ENCODE measurements around the gene PDS5B.
"Not testable (repeated sequence)": the region's sequence is repeated elsewhere in the genome, so short reads cannot be mapped to it uniquely, and the experiment has no call there.

PDS5B gene

GRCh38 chr13:32682130-32682529 lies 95.9 kb downstream of the PDS5B start:
- no peak overlapping the region for H3K27ac ChIP-seq (ENCODE audit: low read length)
- H3K9me3 ChIP-seq (ENCODE audit: control insufficient read depth in 2 of 2, low read length in 2 of 2), result no peaks in the 10 kb centered on the region
- H3K4me1 ChIP-seq (ENCODE audit: control insufficient read depth, insufficient read depth, low read length), result no peaks in the 10 kb centered on the region
- H3K36me3 ChIP-seq (ENCODE audit: control insufficient read depth in 2 of 2, insufficient read depth in 2 of 2, low read length in 2 of 2), result peaks cover 0 to 3% of the 10 kb centered on the region in 2 donors
- no peak overlapping the region for H3K4me3 ChIP-seq (ENCODE audit: low read length in 2 of 2)
- H3K9ac ChIP-seq (ENCODE audit: low read length in 2 of 2), result no peak overlapping the region
- H3K27me3 ChIP-seq (ENCODE audit: control insufficient read depth in 1 of 2, insufficient read depth in 2 of 2, low read length in 2 of 2), result no peaks in the 10 kb centered on the region

GRCh38 chr13:32682740-32683139 lies 96.5 kb downstream of the PDS5B start:
- H3K9me3 ChIP-seq (ENCODE audit: control insufficient read depth in 2 of 2, low read length in 2 of 2), result no peaks in the 10 kb centered on the region
- no peak overlapping the region for H3K27ac ChIP-seq (ENCODE audit: low read length)

GRCh38 chr13:32687275-32687674 lies 101.0 kb downstream of the PDS5B start:
- peaks cover 0 to 2% of the 10 kb centered on the region in 2 donors for H3K36me3 ChIP-seq (ENCODE audit: control insufficient read depth in 2 of 2, insufficient read depth in 2 of 2, low read length in 2 of 2)
- no peaks in the 10 kb centered on the region for H3K27me3 ChIP-seq (ENCODE audit: control insufficient read depth in 1 of 2, insufficient read depth in 2 of 2, low read length in 2 of 2)
- H3K27ac ChIP-seq (ENCODE audit: low read length), result no peak overlapping the region
- H3K4me3 ChIP-seq (ENCODE audit: low read length in 2 of 2), result no peak overlapping the region
- no peaks in the 10 kb centered on the region for H3K4me1 ChIP-seq (ENCODE audit: control insufficient read depth, insufficient read depth, low read length)
- no peak overlapping the region for H3K9ac ChIP-seq (ENCODE audit: low read length in 2 of 2)
- no peaks in the 10 kb centered on the region for H3K9me3 ChIP-seq (ENCODE audit: control insufficient read depth in 2 of 2, low read length in 2 of 2)

More at GRCh38 chr13:32682740-32683139, 96.5 kb downstream of the PDS5B start:
- Histone ChIP-seq H3K9ac (ENCODE audit: low read length in 2 of 2) (no peak overlapping the region), H3K36me3 (ENCODE audit: control insufficient read depth in 2 of 2, insufficient read depth in 2 of 2, low read length in 2 of 2) (peaks cover 0 to 3% of the 10 kb centered on the region in 2 donors), H3K27me3 (ENCODE audit: control insufficient read depth in 1 of 2, insufficient read depth in 2 of 2, low read length in 2 of 2) (no peaks in the 10 kb centered on the region), H3K4me3 (ENCODE audit: low read length in 2 of 2) (no peak overlapping the region), H3K4me1 (ENCODE audit: control insufficient read depth, insufficient read depth, low read length) (no peaks in the 10 kb centered on the region)

- Histone ChIP-seq H3K9me3 (ENCODE audit: control insufficient read depth in 2 of 2, low read length in 2 of 2) (no peaks in the 10 kb centered on the region), H3K9ac (ENCODE audit: low read length in 2 of 2) (no peak overlapping the region), H3K4me1 (ENCODE audit: control insufficient read depth, insufficient read depth, low read length) (no peaks in the 10 kb centered on the region), H3K27me3 (ENCODE audit: control insufficient read depth in 1 of 2, insufficient read depth in 2 of 2, low read length in 2 of 2) (no peaks in the 10 kb centered on the region), H3K27ac (ENCODE audit: low read length) (no peak overlapping the region), H3K4me3 (ENCODE audit: low read length in 2 of 2) (no peak overlapping the region), H3K36me3 (ENCODE audit: control insufficient read depth in 2 of 2, insufficient read depth in 2 of 2, low read length in 2 of 2) (peaks cover 0 to 7% of the 10 kb centered on the region in 2 donors)
Observed at GRCh38 chr13:32695602-32696250, 109.5 kb downstream of the PDS5B start.

GRCh38 chr13:32707471-32707870 lies 121.2 kb downstream of the PDS5B start:
- no peak overlapping the region for H3K27ac ChIP-seq (ENCODE audit: low read length)

GRCh38 chr13:32713397-32713796 lies 127.1 kb downstream of the PDS5B start:
- Histone ChIP-seq H3K9ac (ENCODE audit: low read length in 2 of 2) (no peak overlapping the region), H3K4me1 (ENCODE audit: control insufficient read depth, insufficient read depth, low read length) (no peaks in the 10 kb centered on the region), H3K4me3 (ENCODE audit: low read length in 2 of 2) (no peak overlapping the region), H3K9me3 (ENCODE audit: control insufficient read depth in 2 of 2, low read length in 2 of 2) (no peaks in the 10 kb centered on the region), H3K27ac (ENCODE audit: low read length) (no peak overlapping the region), H3K36me3 (ENCODE audit: control insufficient read depth in 2 of 2, insufficient read depth in 2 of 2, low read length in 2 of 2) (peaks cover 5 to 13% of the 10 kb centered on the region in 2 donors), H3K27me3 (ENCODE audit: control insufficient read depth in 1 of 2, insufficient read depth in 2 of 2, low read length in 2 of 2) (no peaks in the 10 kb centered on the region)

More at GRCh38 chr13:32707471-32707870, 121.2 kb downstream of the PDS5B start:
- Histone ChIP-seq H3K9ac (ENCODE audit: low read length in 2 of 2) (no peak overlapping the region), H3K4me3 (ENCODE audit: low read length in 2 of 2) (no peak overlapping the region), H3K9me3 (ENCODE audit: control insufficient read depth in 2 of 2, low read length in 2 of 2) (no peaks in the 10 kb centered on the region), H3K27me3 (ENCODE audit: control insufficient read depth in 1 of 2, insufficient read depth in 2 of 2, low read length in 2 of 2) (no peaks in the 10 kb centered on the region), H3K4me1 (ENCODE audit: control insufficient read depth, insufficient read depth, low read length) (no peaks in the 10 kb centered on the region), H3K36me3 (ENCODE audit: control insufficient read depth in 2 of 2, insufficient read depth in 2 of 2, low read length in 2 of 2) (peaks cover 5 to 17% of the 10 kb centered on the region in 2 donors)

- H3K9me3 ChIP-seq (ENCODE audit: control insufficient read depth in 2 of 2, low read length in 2 of 2); H3K36me3 ChIP-seq (ENCODE audit: control insufficient read depth in 2 of 2, insufficient read depth in 2 of 2, low read length in 2 of 2): not testable (repeated sequence)
Observed at GRCh38 chr13:32716201-32716600, 129.9 kb downstream of the PDS5B start.

GRCh38 chr13:32720026-32720425 lies 133.8 kb downstream of the PDS5B start:
- Histone ChIP-seq H3K27ac (ENCODE audit: low read length) (no peak overlapping the region), H3K36me3 (ENCODE audit: control insufficient read depth in 2 of 2, insufficient read depth in 2 of 2, low read length in 2 of 2) (peaks cover 0 to 3% of the 10 kb centered on the region in 2 donors), H3K9ac (ENCODE audit: low read length in 2 of 2) (no peak overlapping the region), H3K27me3 (ENCODE audit: control insufficient read depth in 1 of 2, insufficient read depth in 2 of 2, low read length in 2 of 2) (no peaks in the 10 kb centered on the region), H3K9me3 (ENCODE audit: control insufficient read depth in 2 of 2, low read length in 2 of 2) (no peaks in the 10 kb centered on the region), H3K4me1 (ENCODE audit: control insufficient read depth, insufficient read depth, low read length) (peaks cover 2% of the 10 kb centered on the region), H3K4me3 (ENCODE audit: low read length in 2 of 2) (no peak overlapping the region)

More at GRCh38 chr13:32716201-32716600, 129.9 kb downstream of the PDS5B start:
- not testable (repeated sequence) for H3K27me3 ChIP-seq (ENCODE audit: control insufficient read depth in 1 of 2, insufficient read depth in 2 of 2, low read length in 2 of 2); H3K27ac ChIP-seq (ENCODE audit: low read length); H3K9ac ChIP-seq (ENCODE audit: low read length in 2 of 2); H3K4me3 ChIP-seq (ENCODE audit: low read length in 2 of 2); H3K4me1 ChIP-seq (ENCODE audit: control insufficient read depth, insufficient read depth, low read length)

- H3K36me3 ChIP-seq (ENCODE audit: control insufficient read depth in 2 of 2, insufficient read depth in 2 of 2, low read length in 2 of 2); H3K4me3 ChIP-seq (ENCODE audit: low read length in 2 of 2); H3K9ac ChIP-seq (ENCODE audit: low read length in 2 of 2); H3K4me1 ChIP-seq (ENCODE audit: control insufficient read depth, insufficient read depth, low read length); H3K27me3 ChIP-seq (ENCODE audit: control insufficient read depth in 1 of 2, insufficient read depth in 2 of 2, low read length in 2 of 2); H3K9me3 ChIP-seq (ENCODE audit: control insufficient read depth in 2 of 2, low read length in 2 of 2); H3K27ac ChIP-seq (ENCODE audit: low read length): not testable (repeated sequence)
Observed at GRCh38 chr13:32721131-32722034, 135.1 kb downstream of the PDS5B start.

- Histone ChIP-seq H3K9ac (ENCODE audit: low read length in 2 of 2) (no peak overlapping the region), H3K4me3 (ENCODE audit: low read length in 2 of 2) (no peak overlapping the region), H3K27me3 (ENCODE audit: control insufficient read depth in 1 of 2, insufficient read depth in 2 of 2, low read length in 2 of 2) (no peaks in the 10 kb centered on the region), H3K9me3 (ENCODE audit: control insufficient read depth in 2 of 2, low read length in 2 of 2) (no peaks in the 10 kb centered on the region), H3K27ac (ENCODE audit: low read length) (no peak overlapping the region), H3K36me3 (ENCODE audit: control insufficient read depth in 2 of 2, insufficient read depth in 2 of 2, low read length in 2 of 2) (peaks cover 0 to 3% of the 10 kb centered on the region in 2 donors), H3K4me1 (ENCODE audit: control insufficient read depth, insufficient read depth, low read length) (peaks cover 2% of the 10 kb centered on the region)
Observed at GRCh38 chr13:32722340-32722739, 136.1 kb downstream of the PDS5B start.

- H3K9me3 ChIP-seq (ENCODE audit: control insufficient read depth in 2 of 2, low read length in 2 of 2), result no peaks in the 10 kb centered on the region
- peaks cover 2% of the 10 kb centered on the region for H3K4me1 ChIP-seq (ENCODE audit: control insufficient read depth, insufficient read depth, low read length)
- peaks cover 0 to 3% of the 10 kb centered on the region in 2 donors for H3K36me3 ChIP-seq (ENCODE audit: control insufficient read depth in 2 of 2, insufficient read depth in 2 of 2, low read length in 2 of 2)
- no peak overlapping the region for H3K4me3 ChIP-seq (ENCODE audit: low read length in 2 of 2)
- no peak overlapping the region for H3K9ac ChIP-seq (ENCODE audit: low read length in 2 of 2)
- H3K27ac ChIP-seq (ENCODE audit: low read length), result no peak overlapping the region
- no peaks in the 10 kb centered on the region for H3K27me3 ChIP-seq (ENCODE audit: control insufficient read depth in 1 of 2, insufficient read depth in 2 of 2, low read length in 2 of 2)
Observed at GRCh38 chr13:32723987-32724386, 137.7 kb downstream of the PDS5B start.

Measured in stomach smooth muscle (tissue), 2 donors.